Neuronal stem cell (in vitro differentiated cells): ENCODE data around the gene IFITM2.

Experiments
- DNase-seq: peaks from one replicate; pipeline ENCODE4 v3.0.0-alpha.2; 2013; ENCODE audit warnings: low spot score
- H2AFZ ChIP-seq: one replicate; pipeline ENCODE4 v1.6.1; 2013; ENCODE audit warnings: mild to moderate bottlenecking, low read length, inconsistent platforms
- H2AK5ac ChIP-seq: 2 replicates; pipeline ENCODE4 v1.6.1; 2013; ENCODE audit warnings: low read depth, mild to moderate bottlenecking, inconsistent platforms, low read length, moderate library complexity, mixed read lengths
- H2BK120ac ChIP-seq: 2 replicates; pipeline ENCODE4 v1.6.1; 2013; ENCODE audit warnings: low read depth, mild to moderate bottlenecking, inconsistent platforms, low read length, moderate library complexity, mixed read lengths
- H2BK12ac ChIP-seq: one replicate; pipeline ENCODE4 v1.6.1; 2013; ENCODE audit warnings: low read length, inconsistent platforms
- H2BK15ac ChIP-seq: 2 replicates; pipeline ENCODE4 v1.6.1; 2013; ENCODE audit warnings: mild to moderate bottlenecking, low read length, inconsistent platforms, mixed read lengths
- H2BK5ac ChIP-seq: one replicate; pipeline ENCODE4 v1.6.1; 2013; ENCODE audit warnings: inconsistent platforms, mild to moderate bottlenecking, low read length, moderate library complexity
- H3K14ac ChIP-seq: one replicate; pipeline ENCODE4 v1.6.1; 2013; ENCODE audit warnings: low read length, inconsistent platforms
- H3K18ac ChIP-seq: 2 replicates; pipeline ENCODE4 v1.6.1; 2013; ENCODE audit warnings: low read length, inconsistent platforms
- H3K23ac ChIP-seq: 2 replicates; pipeline ENCODE4 v1.6.1; 2013; ENCODE audit warnings: low read depth, mild to moderate bottlenecking, mixed read lengths, low read length, inconsistent platforms; ENCODE audit not compliant: poor library complexity
- H3K27ac ChIP-seq: replicated peaks from 3 replicates; pipeline ENCODE4 v1.5.1; 2013; ENCODE audit warnings: low read length, inconsistent platforms
- H3K27me3 ChIP-seq, 3 experiments: 2 replicates each; pipeline ENCODE4 v1.6.1; 2013; ENCODE audit warnings: low read length in 3 of 3, mild to moderate bottlenecking in 2 of 3, inconsistent platforms in 1 of 3, low read depth in 1 of 3, mixed read lengths in 1 of 3, moderate library complexity in 1 of 3; ENCODE audit not compliant: control insufficient read depth in 3 of 3, insufficient read depth in 3 of 3
- H3K36me3 ChIP-seq, 2 donors: replicated peaks in 1 of 2; 2 replicates each; pipeline ENCODE4 v1.6.1; 2013; ENCODE audit warnings: low read length in 2 of 2; ENCODE audit not compliant: control insufficient read depth in 2 of 2, insufficient read depth in 2 of 2
- H3K4ac ChIP-seq: 2 replicates; pipeline ENCODE4 v1.6.1; 2013; ENCODE audit warnings: inconsistent platforms, mild to moderate bottlenecking, low read length, moderate library complexity
- H3K4me1 ChIP-seq, 2 donors: 1 replicate in 1 of 2; 2 replicates in 1 of 2; pipeline ENCODE4 v1.6.1; 2013; ENCODE audit warnings: low read length in 2 of 2, low read depth in 1 of 2; ENCODE audit not compliant: control insufficient read depth in 2 of 2, insufficient read depth in 1 of 2
- H3K4me2 ChIP-seq: one replicate; pipeline ENCODE4 v1.6.1; 2013; ENCODE audit warnings: mild to moderate bottlenecking, low read length, inconsistent platforms; ENCODE audit not compliant: insufficient read depth, poor library complexity, severe bottlenecking
- H3K4me3 ChIP-seq, 2 donors: 2 replicates each; pipeline ENCODE4 v1.5.1; 2013; ENCODE audit warnings: low read length in 2 of 2, mild to moderate bottlenecking in 2 of 2, inconsistent platforms in 1 of 2, moderate library complexity in 1 of 2
- H3K79me1 ChIP-seq: one replicate; pipeline ENCODE4 v1.6.1; 2013; ENCODE audit warnings: low read depth, mild to moderate bottlenecking, inconsistent platforms, low read length, moderate library complexity
- H3K9ac ChIP-seq: one replicate; pipeline ENCODE4 v1.6.1; 2013; ENCODE audit warnings: mild to moderate bottlenecking, low read depth, low read length, inconsistent platforms; ENCODE audit not compliant: poor library complexity
- H3K9me3 ChIP-seq, 2 donors: replicated peaks in 1 of 2; 2 replicates each; pipeline versions ENCODE3 to v1.6.1; 2013; ENCODE audit warnings: low read length in 2 of 2, mild to moderate bottlenecking in 2 of 2, inconsistent platforms in 1 of 2, low read depth in 1 of 2, mixed read lengths in 1 of 2, moderate library complexity in 1 of 2; ENCODE audit not compliant: control insufficient read depth in 2 of 2, insufficient read depth in 1 of 2
- H4K8ac ChIP-seq: one replicate; pipeline ENCODE4 v1.6.1; 2013; ENCODE audit warnings: low read depth, mild to moderate bottlenecking, inconsistent platforms, low read length, moderate library complexity
- H4K91ac ChIP-seq: one replicate; pipeline ENCODE4 v1.6.1; 2013; ENCODE audit warnings: low read length, low read depth, mild to moderate bottlenecking, inconsistent platforms; ENCODE audit not compliant: poor library complexity
- WGBS, 2 donors: extraction: QIAGEN DNeasy Blood & Tissue Kit; methylation state at CpG; one replicate each; pipeline ENCODE4 v1.1.7; 2013; ENCODE audit warnings: missing lambda C conversion rate in 2 of 2, mixed read lengths in 1 of 2; ENCODE audit not compliant: insufficient read length in 2 of 2, insufficient replicate concordance in 1 of 2; ENCODE audit errors: extremely low coverage in 2 of 2; 5-methylcytosine and 5-hydroxymethylcytosine counted together

IFITM2 gene

GRCh38 chr11:340539-341512 lies 33.2 kb downstream of the IFITM2 start:
- Histone ChIP-seq H3K14ac (no peak overlapping the region), H4K91ac (no peak overlapping the region)
- no CpG with 5 or more reads among the region's 5 CpGs for WGBS, 2 donors

GRCh38 chr11:342328-342727 lies 34.7 kb downstream of the IFITM2 start:
- Histone ChIP-seq H2BK12ac (no peak overlapping the region), H3K4me1 (peaks cover 0 to 12% of the 10 kb centered on the region in 2 donors), H3K4ac (no peak overlapping the region), H3K23ac (no peak overlapping the region), H2BK5ac (no peak overlapping the region), H3K9me3 (no peaks in the 10 kb centered on the region), H3K14ac (no peak overlapping the region), H3K18ac (no peak overlapping the region), H2AK5ac (no peak overlapping the region), H3K27me3 (no peaks in the 10 kb centered on the region), H4K91ac (no peak overlapping the region), H4K8ac (no peak overlapping the region), H3K79me1 (no peaks in the 10 kb centered on the region), H3K36me3 (no peaks in the 10 kb centered on the region), H3K4me3 (no peak overlapping the region), H3K4me2 (no peak overlapping the region), H3K27ac (peak overlapping the region; percentile 3), H2BK120ac (no peak overlapping the region), H2AFZ (peak overlapping the region; percentile 59), H3K9ac (no peak overlapping the region), H2BK15ac (no peak overlapping the region)
- no CpG with 5 or more reads among the region's 3 CpGs for WGBS, 2 donors
- DNase-seq, result no peak

More at GRCh38 chr11:340539-341512, 33.2 kb downstream of the IFITM2 start:
- Histone ChIP-seq H3K27me3 (no peaks in the 10 kb centered on the region), H3K79me1 (no peaks in the 10 kb centered on the region), H2AK5ac (no peak overlapping the region), H2BK120ac (no peak overlapping the region), H3K4me2 (no peak overlapping the region), H3K27ac (no peak overlapping the region), H3K9ac (no peak overlapping the region), H2AFZ (no peak overlapping the region), H3K4ac (no peak overlapping the region), H3K4me1 (peaks cover 9 to 25% of the 10 kb centered on the region in 2 donors), H3K18ac (no peak overlapping the region), H3K9me3 (no peaks in the 10 kb centered on the region), H2BK15ac (no peak overlapping the region), H4K8ac (no peak overlapping the region), H2BK12ac (no peak overlapping the region), H3K36me3 (no peaks in the 10 kb centered on the region), H3K4me3 (no peak overlapping the region), H2BK5ac (no peak overlapping the region), H3K23ac (no peak overlapping the region)
- DNase-seq, result no peak

- Histone ChIP-seq H3K79me1 (no peaks in the 10 kb centered on the region), H3K36me3 (no peaks in the 10 kb centered on the region), H2BK12ac (no peak overlapping the region), H3K27ac (no peak overlapping the region), H3K14ac (no peak overlapping the region), H2AK5ac (no peak overlapping the region), H3K23ac (no peak overlapping the region), H3K4me2 (no peak overlapping the region), H2AFZ (no peak overlapping the region), H2BK15ac (no peak overlapping the region), H2BK120ac (no peak overlapping the region), H4K91ac (no peak overlapping the region), H4K8ac (no peak overlapping the region), H3K9ac (no peak overlapping the region), H3K4me1 (peaks cover 0 to 8% of the 10 kb centered on the region in 2 donors), H3K18ac (no peak overlapping the region), H3K27me3 (no peaks in the 10 kb centered on the region), H3K4ac (no peak overlapping the region), H2BK5ac (no peak overlapping the region), H3K4me3 (no peak overlapping the region), H3K9me3 (no peaks in the 10 kb centered on the region)
- no peak for DNase-seq
- WGBS, 2 donors, result no CpG with 5 or more reads among the region's 11 CpGs
Observed at GRCh38 chr11:344836-345578, 37.4 kb downstream of the IFITM2 start.

- DNase-seq, result no peak
- Histone ChIP-seq H3K9ac (no peak overlapping the region), H3K4me2 (no peak overlapping the region), H2AK5ac (no peak overlapping the region), H3K4me1 (peaks cover 0 to 3% of the 10 kb centered on the region in 2 donors), H3K79me1 (no peaks in the 10 kb centered on the region), H3K23ac (no peak overlapping the region), H4K91ac (no peak overlapping the region), H3K36me3 (no peaks in the 10 kb centered on the region), H3K27ac (no peak overlapping the region), H2AFZ (no peak overlapping the region), H3K4ac (no peak overlapping the region), H3K18ac (no peak overlapping the region), H2BK5ac (no peak overlapping the region), H4K8ac (no peak overlapping the region), H3K14ac (no peak overlapping the region), H3K9me3 (no peaks in the 10 kb centered on the region), H2BK120ac (no peak overlapping the region), H2BK15ac (no peak overlapping the region), H2BK12ac (no peak overlapping the region), H3K4me3 (no peak overlapping the region), H3K27me3 (no peaks in the 10 kb centered on the region)
- no CpG with 5 or more reads among the region's 3 CpGs for WGBS, 2 donors
Observed at GRCh38 chr11:346529-346928, 38.9 kb downstream of the IFITM2 start.
